ENCODE data around the gene DYNC1H1.
"Not testable (repeated sequence)": the region's sequence is repeated elsewhere in the genome, so short reads cannot be mapped to it uniquely, and the experiment has no call there.

DYNC1H1 gene

GRCh38 chr14:102078361-102078791, 114.0 kb downstream of the DYNC1H1 start:
- H2BK120ac ChIP-seq (ENCODE audit: low read depth, low read length); H3K79me1 ChIP-seq (ENCODE audit: low read depth, low read length); H3K18ac ChIP-seq (ENCODE audit: low read length); H2AK5ac ChIP-seq (ENCODE audit: low read depth, low read length); H4K91ac ChIP-seq (ENCODE audit: low read depth, low read length, poor library complexity); H2BK12ac ChIP-seq (ENCODE audit: low read length); H3K4me1 ChIP-seq (ENCODE audit: control insufficient read depth in 2 of 2, insufficient read depth in 1 of 2, low read depth in 1 of 2, low read length in 2 of 2); H3K27ac ChIP-seq (replicated peaks; ENCODE audit: low read length); H3K9ac ChIP-seq (ENCODE audit: low read depth, low read length, poor library complexity); H2AFZ ChIP-seq (ENCODE audit: low read length); H4K8ac ChIP-seq (ENCODE audit: low read depth, low read length); H3K14ac ChIP-seq (ENCODE audit: low read length); H2BK15ac ChIP-seq (ENCODE audit: low read length); H3K4ac ChIP-seq (ENCODE audit: low read length); H3K27me3 ChIP-seq (ENCODE audit: control insufficient read depth in 3 of 3, insufficient read depth in 3 of 3, low read depth in 1 of 3, low read length in 3 of 3); H2BK5ac ChIP-seq (ENCODE audit: low read length); H3K23ac ChIP-seq (ENCODE audit: low read depth, low read length, poor library complexity); H3K9me3 ChIP-seq (replicated peaks in 1 of 2; ENCODE audit: control insufficient read depth in 2 of 2, insufficient read depth in 1 of 2, low read depth in 1 of 2, low read length in 2 of 2); DNase-seq (ENCODE audit: low spot score); H3K4me2 ChIP-seq (ENCODE audit: insufficient read depth, low read length, poor library complexity, severe bottlenecking): not testable (repeated sequence)
- Histone ChIP-seq H3K4me3 (ENCODE audit: low read length in 2 of 2) (peak overlapping the region in 1 of 2 donors; percentile 57), H3K36me3 (replicated peaks in 1 of 2; ENCODE audit: control insufficient read depth in 2 of 2, insufficient read depth in 2 of 2, low read length in 2 of 2) (peaks cover 23 to 55% of the 10 kb centered on the region in 2 donors)
- no CpG with 5 or more reads among the region's 11 CpGs for WGBS, 2 donors (ENCODE audit: extremely low coverage in 2 of 2, insufficient read length in 2 of 2, insufficient replicate concordance in 1 of 2)

GRCh38 chr14:102078831-102079699, 114.7 kb downstream of the DYNC1H1 start:
- Histone ChIP-seq H3K4ac (ENCODE audit: low read length) (no peak overlapping the region), H2BK15ac (ENCODE audit: low read length) (no peak overlapping the region), H2BK5ac (ENCODE audit: low read length) (no peak overlapping the region), H3K27ac (replicated peaks; ENCODE audit: low read length) (no peak overlapping the region), H3K4me2 (ENCODE audit: insufficient read depth, low read length, poor library complexity, severe bottlenecking) (no peak overlapping the region), H2AFZ (ENCODE audit: low read length) (no peak overlapping the region), H4K91ac (ENCODE audit: low read depth, low read length, poor library complexity) (no peak overlapping the region), H3K4me1 (ENCODE audit: control insufficient read depth in 2 of 2, insufficient read depth in 1 of 2, low read depth in 1 of 2, low read length in 2 of 2) (peaks cover 0 to 3% of the 10 kb centered on the region in 2 donors), H2BK120ac (ENCODE audit: low read depth, low read length) (no peak overlapping the region), H4K8ac (ENCODE audit: low read depth, low read length) (no peak overlapping the region), H3K23ac (ENCODE audit: low read depth, low read length, poor library complexity) (no peak overlapping the region), H3K79me1 (ENCODE audit: low read depth, low read length) (peaks cover 2% of the 10 kb centered on the region), H2BK12ac (ENCODE audit: low read length) (no peak overlapping the region), H3K4me3 (ENCODE audit: low read length in 2 of 2) (no peak overlapping the region), H3K36me3 (replicated peaks in 1 of 2; ENCODE audit: control insufficient read depth in 2 of 2, insufficient read depth in 2 of 2, low read length in 2 of 2) (peaks cover 27 to 62% of the 10 kb centered on the region in 2 donors), H3K18ac (ENCODE audit: low read length) (no peak overlapping the region), H3K9ac (ENCODE audit: low read depth, low read length, poor library complexity) (no peak overlapping the region), H3K9me3 (replicated peaks in 1 of 2; ENCODE audit: control insufficient read depth in 2 of 2, insufficient read depth in 1 of 2, low read depth in 1 of 2, low read length in 2 of 2) (peaks cover 0 to 2% of the 10 kb centered on the region in 2 donors), H3K14ac (ENCODE audit: low read length) (no peak overlapping the region), H3K27me3 (ENCODE audit: control insufficient read depth in 3 of 3, insufficient read depth in 3 of 3, low read depth in 1 of 3, low read length in 3 of 3) (no peaks in the 10 kb centered on the region), H2AK5ac (ENCODE audit: low read depth, low read length) (no peak overlapping the region)
- DNase-seq (ENCODE audit: low spot score) = no peak
- WGBS, 2 donors (ENCODE audit: extremely low coverage in 2 of 2, insufficient read length in 2 of 2, insufficient replicate concordance in 1 of 2) = no CpG with 5 or more reads among the region's 10 CpGs

- Histone ChIP-seq H2AK5ac (ENCODE audit: low read depth, low read length) (no peak overlapping the region), H3K9ac (ENCODE audit: low read depth, low read length, poor library complexity) (no peak overlapping the region), H3K27ac (replicated peaks; ENCODE audit: low read length) (no peak overlapping the region), H3K18ac (ENCODE audit: low read length) (no peak overlapping the region), H3K14ac (ENCODE audit: low read length) (no peak overlapping the region), H4K8ac (ENCODE audit: low read depth, low read length) (no peak overlapping the region), H3K4me3 (ENCODE audit: low read length in 2 of 2) (no peak overlapping the region), H4K91ac (ENCODE audit: low read depth, low read length, poor library complexity) (no peak overlapping the region), H3K23ac (ENCODE audit: low read depth, low read length, poor library complexity) (no peak overlapping the region), H2BK12ac (ENCODE audit: low read length) (no peak overlapping the region), H2BK15ac (ENCODE audit: low read length) (no peak overlapping the region), H2BK120ac (ENCODE audit: low read depth, low read length) (no peak overlapping the region), H3K79me1 (ENCODE audit: low read depth, low read length) (peaks cover 2% of the 10 kb centered on the region), H3K4me1 (ENCODE audit: control insufficient read depth in 2 of 2, insufficient read depth in 1 of 2, low read depth in 1 of 2, low read length in 2 of 2) (peaks cover 0 to 3% of the 10 kb centered on the region in 2 donors), H3K4ac (ENCODE audit: low read length) (no peak overlapping the region), H3K9me3 (replicated peaks in 1 of 2; ENCODE audit: control insufficient read depth in 2 of 2, insufficient read depth in 1 of 2, low read depth in 1 of 2, low read length in 2 of 2) (peaks cover 0 to 2% of the 10 kb centered on the region in 2 donors), H2AFZ (ENCODE audit: low read length) (no peak overlapping the region), H3K4me2 (ENCODE audit: insufficient read depth, low read length, poor library complexity, severe bottlenecking) (no peak overlapping the region), H3K27me3 (ENCODE audit: control insufficient read depth in 3 of 3, insufficient read depth in 3 of 3, low read depth in 1 of 3, low read length in 3 of 3) (no peaks in the 10 kb centered on the region), H2BK5ac (ENCODE audit: low read length) (no peak overlapping the region), H3K36me3 (replicated peaks in 1 of 2; ENCODE audit: control insufficient read depth in 2 of 2, insufficient read depth in 2 of 2, low read length in 2 of 2) (peaks cover 29 to 68% of the 10 kb centered on the region in 2 donors)
- no peak for DNase-seq (ENCODE audit: low spot score)
These were observed 115.3 kb downstream of the DYNC1H1 start for GRCh38 chr14:102079700-102079979.

DNA sequence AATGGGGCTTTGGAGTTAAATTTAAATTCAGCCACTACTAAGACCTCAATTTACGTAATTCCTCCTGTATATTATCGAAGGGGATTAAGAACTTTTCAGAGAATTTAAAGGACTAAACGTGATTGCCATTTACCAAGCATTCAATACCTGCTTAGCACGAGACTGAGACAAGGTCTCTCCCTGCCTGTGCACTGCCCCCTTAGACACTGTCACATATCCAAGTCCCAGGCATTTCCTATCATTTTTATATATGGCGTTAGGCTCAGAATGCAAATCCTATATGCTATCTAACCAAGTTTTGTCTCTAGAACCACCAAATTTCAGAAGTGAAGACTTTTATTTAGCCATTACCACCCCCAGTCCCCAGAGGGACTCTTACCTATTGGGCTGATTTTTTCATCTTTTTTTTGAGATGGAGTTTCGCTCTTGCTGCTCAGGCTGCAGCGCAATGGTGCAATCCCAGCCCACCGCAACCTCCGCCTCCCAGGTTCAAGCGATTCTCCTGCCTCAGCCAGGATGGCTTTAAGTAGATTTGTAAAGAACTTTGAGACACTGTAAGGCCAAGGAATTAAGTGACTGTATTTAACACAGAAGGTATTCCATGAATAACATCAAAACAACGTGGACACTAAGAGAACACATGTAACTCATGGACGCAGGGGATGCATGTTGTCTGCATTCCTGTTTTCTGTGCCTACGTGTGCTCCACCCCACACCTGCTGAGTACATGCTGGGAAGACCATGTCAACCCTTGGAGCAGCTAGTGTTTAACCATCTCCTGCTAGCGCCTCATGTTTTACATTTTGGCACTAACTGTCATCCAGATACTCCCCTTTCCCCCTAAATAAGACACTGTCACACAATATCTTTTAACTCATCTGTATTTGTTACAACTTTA, 116.1 kb downstream of the DYNC1H1 start:
- Histone ChIP-seq H2BK5ac (ENCODE audit: low read length) (no peak overlapping the region), H3K4me2 (ENCODE audit: insufficient read depth, low read length, poor library complexity, severe bottlenecking) (no peak overlapping the region), H3K36me3 (replicated peaks in 1 of 2; ENCODE audit: control insufficient read depth in 2 of 2, insufficient read depth in 2 of 2, low read length in 2 of 2) (peaks cover 35 to 76% of the 10 kb centered on the region in 2 donors), H2BK120ac (ENCODE audit: low read depth, low read length) (no peak overlapping the region), H2BK15ac (ENCODE audit: low read length) (no peak overlapping the region), H3K9me3 (replicated peaks in 1 of 2; ENCODE audit: control insufficient read depth in 2 of 2, insufficient read depth in 1 of 2, low read depth in 1 of 2, low read length in 2 of 2) (peaks cover 0 to 2% of the 10 kb centered on the region in 2 donors), H3K4ac (ENCODE audit: low read length) (no peak overlapping the region), H3K14ac (ENCODE audit: low read length) (no peak overlapping the region), H3K27ac (replicated peaks; ENCODE audit: low read length) (no peak overlapping the region), H3K9ac (ENCODE audit: low read depth, low read length, poor library complexity) (no peak overlapping the region), H3K79me1 (ENCODE audit: low read depth, low read length) (peaks cover 4% of the 10 kb centered on the region), H3K23ac (ENCODE audit: low read depth, low read length, poor library complexity) (no peak overlapping the region), H3K4me3 (ENCODE audit: low read length in 2 of 2) (no peak overlapping the region), H3K4me1 (ENCODE audit: control insufficient read depth in 2 of 2, insufficient read depth in 1 of 2, low read depth in 1 of 2, low read length in 2 of 2) (peaks cover 4 to 10% of the 10 kb centered on the region in 2 donors), H4K8ac (ENCODE audit: low read depth, low read length) (no peak overlapping the region), H2AK5ac (ENCODE audit: low read depth, low read length) (no peak overlapping the region), H3K27me3 (ENCODE audit: control insufficient read depth in 3 of 3, insufficient read depth in 3 of 3, low read depth in 1 of 3, low read length in 3 of 3) (no peaks in the 10 kb centered on the region), H2BK12ac (ENCODE audit: low read length) (no peak overlapping the region), H4K91ac (ENCODE audit: low read depth, low read length, poor library complexity) (no peak overlapping the region), H2AFZ (ENCODE audit: low read length) (no peak overlapping the region), H3K18ac (ENCODE audit: low read length) (no peak overlapping the region)
- DNase-seq (ENCODE audit: low spot score) = no peak
- no CpG with 5 or more reads among the region's 14 CpGs for WGBS, 2 donors (ENCODE audit: extremely low coverage in 2 of 2, insufficient read length in 2 of 2, insufficient replicate concordance in 1 of 2)
